Measurements from ENCODE around the gene STK32C. TPM values are rescaled to one million over a fixed set of nuclear protein-coding genes. Genes with fewer than 3 reads are reported as not detected.

The STK32C gene
- total RNA-seq, 3 donors from 2014 or later, result 14.8 to 18.0 (median 15.3) TPM

GRCh38 chr10:132199268-132199853, 108.4 kb downstream of the STK32C start:
- DNase-seq (no peak), ATAC-seq (no peak)
- H3K4me3 Mint-ChIP-seq, result no peak overlapping the region
- H3K27me3 Mint-ChIP-seq (ENCODE audit: low read depth), result no peaks in the 10 kb centered on the region
- H3K36me3 Mint-ChIP-seq (ENCODE audit: insufficient read depth), result no peaks in the 10 kb centered on the region
- H3K9me3 Mint-ChIP-seq, result no peaks in the 10 kb centered on the region
- no peaks in the 10 kb centered on the region for H3K4me1 Mint-ChIP-seq (ENCODE audit: low read depth)

GRCh38 chr10:132198381-132199181, 109.2 kb downstream of the STK32C start:
- ATAC-seq, result no peak
- H3K36me3 Mint-ChIP-seq (ENCODE audit: insufficient read depth), result no peaks in the 10 kb centered on the region
- no peak overlapping the region for H3K4me3 Mint-ChIP-seq
- H3K4me1 Mint-ChIP-seq (ENCODE audit: low read depth), result no peaks in the 10 kb centered on the region
- no peaks in the 10 kb centered on the region for H3K9me3 Mint-ChIP-seq
- DNase-seq, result no peak
- peaks cover 2% of the 10 kb centered on the region for H3K27me3 Mint-ChIP-seq (ENCODE audit: low read depth)

- no peaks in the 10 kb centered on the region for H3K4me1 Mint-ChIP-seq (ENCODE audit: low read depth)
- no peak overlapping the region for H3K4me3 Mint-ChIP-seq
- ATAC-seq, result no peak
- H3K27me3 Mint-ChIP-seq (ENCODE audit: low read depth), result peaks cover 4% of the 10 kb centered on the region
- H3K36me3 Mint-ChIP-seq (ENCODE audit: insufficient read depth), result no peaks in the 10 kb centered on the region
- no peak for DNase-seq
- no peaks in the 10 kb centered on the region for H3K9me3 Mint-ChIP-seq
Measured at GRCh38 chr10:132198068-132198370, 109.7 kb downstream of the STK32C start.

- Mint-ChIP-seq H3K27me3 (ENCODE audit: low read depth) (peaks cover 4% of the 10 kb centered on the region), H3K9me3 (no peaks in the 10 kb centered on the region), H3K36me3 (ENCODE audit: insufficient read depth) (no peaks in the 10 kb centered on the region), H3K4me1 (ENCODE audit: low read depth) (no peaks in the 10 kb centered on the region), H3K4me3 (no peak overlapping the region)
- DNase-seq (no peak), ATAC-seq (no peak)
Measured at GRCh38 chr10:132197271-132198067, 110.3 kb downstream of the STK32C start.

- DNase-seq (no peak), ATAC-seq (no peak)
- peaks cover 4% of the 10 kb centered on the region for H3K27me3 Mint-ChIP-seq (ENCODE audit: low read depth)
- H3K36me3 Mint-ChIP-seq (ENCODE audit: insufficient read depth), result no peaks in the 10 kb centered on the region
- H3K4me3 Mint-ChIP-seq, result no peak overlapping the region
- H3K4me1 Mint-ChIP-seq (ENCODE audit: low read depth), result no peaks in the 10 kb centered on the region
- H3K9me3 Mint-ChIP-seq, result no peaks in the 10 kb centered on the region
Measured at GRCh38 chr10:132196178-132197113, 111.3 kb downstream of the STK32C start.

GRCh38 chr10:132195366-132196075, 112.2 kb downstream of the STK32C start:
- H3K36me3 Mint-ChIP-seq (ENCODE audit: insufficient read depth), result no peaks in the 10 kb centered on the region
- peaks cover 3% of the 10 kb centered on the region for H3K9me3 Mint-ChIP-seq
- H3K27me3 Mint-ChIP-seq (ENCODE audit: low read depth), result peaks cover 4% of the 10 kb centered on the region
- no peak for DNase-seq
- no peak overlapping the region for H3K4me3 Mint-ChIP-seq
- no peaks in the 10 kb centered on the region for H3K4me1 Mint-ChIP-seq (ENCODE audit: low read depth)
- ATAC-seq, result no peak

- DNase-seq (no peak), ATAC-seq (no peak)
- H3K9me3 Mint-ChIP-seq, result peaks cover 3% of the 10 kb centered on the region
- no peaks in the 10 kb centered on the region for H3K36me3 Mint-ChIP-seq (ENCODE audit: insufficient read depth)
- peaks cover 8% of the 10 kb centered on the region for H3K27me3 Mint-ChIP-seq (ENCODE audit: low read depth)
- no peaks in the 10 kb centered on the region for H3K4me1 Mint-ChIP-seq (ENCODE audit: low read depth)
- H3K4me3 Mint-ChIP-seq, result no peak overlapping the region
Measured at GRCh38 chr10:132194726-132195125, 113.0 kb downstream of the STK32C start.

- DNase-seq, result no peak
- H3K4me1 Mint-ChIP-seq (ENCODE audit: low read depth), result no peaks in the 10 kb centered on the region
- no peak overlapping the region for H3K4me3 Mint-ChIP-seq
- ATAC-seq, result peak in 1 of 2 donors; percentile 50
- H3K9me3 Mint-ChIP-seq, result peaks cover 3% of the 10 kb centered on the region
- no peaks in the 10 kb centered on the region for H3K36me3 Mint-ChIP-seq (ENCODE audit: insufficient read depth)
- peaks cover 15% of the 10 kb centered on the region for H3K27me3 Mint-ChIP-seq (ENCODE audit: low read depth)
Measured at GRCh38 chr10:132193907-132194552, 113.7 kb downstream of the STK32C start.

- H3K27me3 Mint-ChIP-seq (ENCODE audit: low read depth), result peaks cover 24% of the 10 kb centered on the region
- H3K4me1 Mint-ChIP-seq (ENCODE audit: low read depth), result peaks cover 2% of the 10 kb centered on the region
- ATAC-seq (no peak), DNase-seq (no peak)
- peaks cover 3% of the 10 kb centered on the region for H3K9me3 Mint-ChIP-seq
- H3K4me3 Mint-ChIP-seq, result no peak overlapping the region
- no peaks in the 10 kb centered on the region for H3K36me3 Mint-ChIP-seq (ENCODE audit: insufficient read depth)
Measured at GRCh38 chr10:132192991-132193665, 114.6 kb downstream of the STK32C start.

- Mint-ChIP-seq H3K27me3 (ENCODE audit: low read depth) (peaks cover 28% of the 10 kb centered on the region), H3K36me3 (ENCODE audit: insufficient read depth) (no peaks in the 10 kb centered on the region), H3K4me1 (ENCODE audit: low read depth) (peaks cover 4% of the 10 kb centered on the region), H3K4me3 (no peak overlapping the region), H3K9me3 (peaks cover 3% of the 10 kb centered on the region)
- ATAC-seq (no peak), DNase-seq (no peak)
Measured at GRCh38 chr10:132192076-132192975, 115.4 kb downstream of the STK32C start.

GRCh38 chr10:132189810-132190422, 117.8 kb downstream of the STK32C start:
- Mint-ChIP-seq H3K4me1 (ENCODE audit: low read depth) (peaks cover 5% of the 10 kb centered on the region), H3K4me3 (no peak overlapping the region), H3K27me3 (ENCODE audit: low read depth) (peaks cover 32% of the 10 kb centered on the region), H3K9me3 (peaks cover 3% of the 10 kb centered on the region), H3K36me3 (ENCODE audit: insufficient read depth) (no peaks in the 10 kb centered on the region)
- DNase-seq (no peak), ATAC-seq (no peak)

GRCh38 chr10:132189016-132189415, 118.7 kb downstream of the STK32C start:
- DNase-seq (no peak), ATAC-seq (no peak)
- no peak overlapping the region for H3K4me3 Mint-ChIP-seq
- peaks cover 3% of the 10 kb centered on the region for H3K9me3 Mint-ChIP-seq
- H3K36me3 Mint-ChIP-seq (ENCODE audit: insufficient read depth), result no peaks in the 10 kb centered on the region
- H3K4me1 Mint-ChIP-seq (ENCODE audit: low read depth), result peaks cover 7% of the 10 kb centered on the region
- peaks cover 36% of the 10 kb centered on the region for H3K27me3 Mint-ChIP-seq (ENCODE audit: low read depth)

All from activated T-cell treated with anti-CD3 and anti-CD28 coated beads, Interleukin-2, amount 50 U/mL, for 4 hours (primary cell).